ENCODE measurements around the gene KIF4A.
"Not testable (repeated sequence)": the region's sequence is repeated elsewhere in the genome, so short reads cannot be mapped to it uniquely, and the experiment has no call there.

DNA sequence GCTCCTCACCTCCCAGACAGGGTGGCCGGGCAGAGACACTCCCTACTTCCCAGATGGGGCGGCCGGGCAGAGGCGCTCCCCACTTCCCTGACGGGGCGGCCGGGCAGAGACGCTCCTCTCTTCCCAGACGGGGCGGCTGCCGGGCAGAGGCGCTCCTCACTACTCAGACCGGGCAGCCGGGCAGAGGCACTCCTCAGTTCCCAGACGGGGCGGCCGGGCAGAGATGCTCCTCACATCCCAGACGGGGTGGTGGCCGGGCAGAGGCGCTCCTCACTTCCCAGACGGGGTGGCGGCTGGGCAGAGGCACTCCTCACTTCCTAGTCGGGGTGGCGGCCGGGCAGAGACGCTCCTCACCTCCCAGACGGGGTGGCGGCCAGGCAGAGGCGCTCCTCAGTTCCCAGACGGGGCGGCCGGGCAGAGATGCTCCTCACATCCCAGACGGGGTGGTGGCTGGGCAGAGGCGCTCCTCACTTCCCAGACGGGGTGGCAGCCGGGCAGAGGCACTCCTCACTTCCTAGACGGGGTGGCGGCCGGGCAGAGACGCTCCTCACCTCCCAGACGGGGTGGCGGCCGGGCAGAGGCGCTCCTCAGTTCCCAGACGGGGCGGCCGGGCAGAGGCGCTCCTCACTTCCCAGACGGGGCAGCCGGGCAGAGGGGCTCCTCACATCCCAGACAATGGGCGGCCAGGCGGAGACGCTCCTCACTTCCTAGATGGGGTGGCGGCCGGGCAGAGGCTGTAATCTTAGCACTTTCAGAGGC is 59.6 kb downstream of the KIF4A start:
- TF ChIP-seq POLR2A (IDR thresholded peaks at IDR 0.05) = not testable (repeated sequence)
- TF ChIP-seq, protein P1, sequence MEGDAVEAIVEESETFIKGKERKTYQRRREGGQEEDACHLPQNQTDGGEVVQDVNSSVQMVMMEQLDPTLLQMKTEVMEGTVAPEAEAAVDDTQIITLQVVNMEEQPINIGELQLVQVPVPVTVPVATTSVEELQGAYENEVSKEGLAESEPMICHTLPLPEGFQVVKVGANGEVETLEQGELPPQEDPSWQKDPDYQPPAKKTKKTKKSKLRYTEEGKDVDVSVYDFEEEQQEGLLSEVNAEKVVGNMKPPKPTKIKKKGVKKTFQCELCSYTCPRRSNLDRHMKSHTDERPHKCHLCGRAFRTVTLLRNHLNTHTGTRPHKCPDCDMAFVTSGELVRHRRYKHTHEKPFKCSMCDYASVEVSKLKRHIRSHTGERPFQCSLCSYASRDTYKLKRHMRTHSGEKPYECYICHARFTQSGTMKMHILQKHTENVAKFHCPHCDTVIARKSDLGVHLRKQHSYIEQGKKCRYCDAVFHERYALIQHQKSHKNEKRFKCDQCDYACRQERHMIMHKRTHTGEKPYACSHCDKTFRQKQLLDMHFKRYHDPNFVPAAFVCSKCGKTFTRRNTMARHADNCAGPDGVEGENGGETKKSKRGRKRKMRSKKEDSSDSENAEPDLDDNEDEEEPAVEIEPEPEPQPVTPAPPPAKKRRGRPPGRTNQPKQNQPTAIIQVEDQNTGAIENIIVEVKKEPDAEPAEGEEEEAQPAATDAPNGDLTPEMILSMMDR (IDR thresholded peaks at IDR 0.05) = not testable (repeated sequence)

All from tibial nerve (tissue), 3 donors.